WTC11 (cell line): ENCODE results near the gene CD3E.

Experiments used
- CREB1 ChIP-seq: sonication (generic); formaldehyde crosslinking; IDR thresholded peaks from 2 replicates; pipeline ENCODE4 v1.8.0; 2023; ENCODE audit warnings: mild to moderate bottlenecking, missing genetic modification reagents
- CREM ChIP-seq: sonication (generic); formaldehyde crosslinking; IDR thresholded peaks from 2 replicates; pipeline ENCODE4 v1.8.1; 2022; ENCODE audit warnings: mild to moderate bottlenecking, missing genetic modification reagents, moderate library complexity
- CTCF ChIP-seq: fragments of 200-600 bp; IDR thresholded peaks from 2 replicates; pipeline ENCODE4 v1.8.0; 2022; ENCODE audit warnings: antibody characterized with exemption
- ZNF138 ChIP-seq: sonication (generic); formaldehyde crosslinking; conservative IDR thresholded peaks from 2 replicates; pipeline ENCODE4 v1.8.1; 2022; ENCODE audit warnings: mild to moderate bottlenecking, moderate library complexity, missing genetic modification reagents

GRCh38 chr11:118286545-118286944 is 18.0 kb upstream of the CD3E start:
- no peak for TF ChIP-seq CTCF
- no peak for TF ChIP-seq ZNF138 (CRISPR knock-in tag)
- no peak for TF ChIP-seq CREB1 (CRISPR knock-in tag)
- TF ChIP-seq CREM: no peak
